Heart right ventricle (tissue), 16 donors: Measurements from ENCODE around the gene RNF8. TPM values are rescaled to one million over a fixed set of nuclear protein-coding genes. Genes with fewer than 3 reads are reported as not detected.
A peak's percentile ranks its signal among the peaks of the same experiment; 100 is the strongest.

Experiments used
- ATAC-seq, 8 donors: fragments of 200-7000 bp; cut with Tn5 transposase; one replicate each; pipeline ENCODE4 v1.9.1; 2020; ENCODE audit warnings: mild to moderate bottlenecking in 8 of 8, moderate library complexity in 8 of 8, moderate number of reproducible peaks in 1 of 8
- DNase-seq, 2 donors: peaks; one replicate each; pipeline ENCODE4 v3.0.0-alpha.2; 2020
- H3K27ac ChIP-seq, 10 donors: fragments of 200-600 bp; sonication (generic) in 2 of 10; one replicate each; pipeline versions ENCODE4 v1.5.0 to v1.8.0; 2020 to 2022; ENCODE audit warnings: mild to moderate bottlenecking in 3 of 10
- H3K27me3 ChIP-seq, 7 donors: fragments of 200-600 bp; one replicate each; pipeline ENCODE4 v1.8.0; 2021 to 2022; ENCODE audit warnings: mild to moderate bottlenecking in 2 of 7
- H3K36me3 ChIP-seq, 9 donors: fragments of 200-600 bp; sonication (generic) in 1 of 9; one replicate each; pipeline versions ENCODE4 v1.5.0 to v1.8.0; 2020 to 2022; ENCODE audit warnings: mild to moderate bottlenecking in 2 of 9
- H3K4me1 ChIP-seq, 9 donors: fragments of 200-600 bp; sonication (generic) in 1 of 9; one replicate each; pipeline versions ENCODE4 v1.5.0 to v1.8.0; 2020 to 2022; ENCODE audit warnings: mild to moderate bottlenecking in 4 of 9
- H3K4me3 ChIP-seq, 10 donors: fragments of 200-600 bp; sonication (generic) in 2 of 10; one replicate each; pipeline versions ENCODE4 v1.5.0 to v1.8.0; 2020 to 2022; ENCODE audit warnings: mild to moderate bottlenecking in 7 of 10, moderate library complexity in 2 of 10
- H3K9me3 ChIP-seq, 11 donors: fragments of 200-600 bp in 10 of 11; sonication (generic) in 2 of 11; one replicate each; pipeline versions ENCODE4 v1.5.0 to v1.8.0; 2013 to 2022; ENCODE audit warnings: mild to moderate bottlenecking in 2 of 11, control low read depth in 1 of 11, moderate library complexity in 1 of 11
- CTCF ChIP-seq, 9 donors: fragments of 200-600 bp; sonication (generic) in 2 of 9; IDR thresholded peaks; one replicate each; pipeline versions ENCODE4 v1.5.0 to v1.8.0; 2021 to 2022; ENCODE audit warnings: antibody characterized with exemption in 9 of 9, mild to moderate bottlenecking in 5 of 9, moderate library complexity in 1 of 9
- WGBS, 2 donors: extraction: QIAGEN DNeasy Blood & Tissue Kit; methylation state at CpG; one replicate each; pipeline ENCODE4 v1.1.7; 2013; ENCODE audit warnings: inconsistent platforms in 1 of 2; 5-methylcytosine and 5-hydroxymethylcytosine counted together
- intact Hi-C, 10 donors: fragments of 100-400 bp; cut with DNase I; formaldehyde crosslinking; loops; one replicate each; pipeline versions ENCODE4 v1.11.1 to v1.14.2; 2022
- polyA plus RNA-seq, 2 donors: library from polyadenylated mRNA; stranded (reverse); fragments of 200-250 nt; gene quantifications; one replicate each; pipeline ENCODE4 v1.2.3, GENCODE V29; 2013
- total RNA-seq, 10 donors: library from RNA; stranded (reverse); fragmentation: NEBNext Ultra II Directional in 3 of 10; extraction: Animal tissue kit (Norgen Biotek cat#: 25700) in 3 of 10; gene quantifications; one replicate each; pipeline versions ENCODE4 v1.2.1 to v1.2.4, GENCODE V29; 2021 to 2023
- donor health status: Arrhythmogenic right ventricular cardiomyopathy.
- donor health status: ischemic (EF 13 %, LVEDD 7.1; RV severe dilation, severe dysfunction).
- donor health status: healthy with polysubstance abuse.
- donor health status: DM: no; HTN: yes; CAD: no.
- donor health status: DM: no; HTN: no; CAD: no.
- donor health status: ischemic (EF 25% LVEDD 6.9; RV normal size, moderate dysfunction).
- donor health status: ischemic (EF 25% LVEDD 5.7; RV mildly dilated, moderate dysfunction).
- donor health status: healthy.
- donor health status: DM: yes; HTN: yes; CAD: no.
- donor health status: Ischemic cardiomyopathy.
- donor health status: ischemic (EF 35%, LVEDD 5.7; RV mildly dilated, moderate dysfunction).
- donor health status: nonischemic (EF 11% LVEDD 7.7; RV severe dilation, severe dysfunction).
- donor health status: DM: yes; HTN: yes; CAD: no.
- donor health status: PGD.
- donor health status: ischemic (EF 29% LVEDD 5.4; RV normal size, mild dysfunction).
- donor health status: nonischemic (EF 23%, LVEDD 6.1; RV moderate dilation, normal function).

Gene RNF8
- total and polyA plus RNA-seq, 12 donors, result 9.5 to 17.5 (median 14.4) TPM

- 84 to 87% methylated on average over 2 of the region's 2 CpGs for WGBS, 2 donors
- Histone ChIP-seq H3K4me3 (no peak overlapping the region), H3K4me1 (peaks cover 0 to 14% (median 12%) of the 10 kb centered on the region in 9 donors), H3K27ac (no peak overlapping the region), H3K36me3 (no peaks in the 10 kb centered on the region), H3K27me3 (peaks cover 0 to 11% (median 0%) of the 10 kb centered on the region in 7 donors), H3K9me3 (no peaks in the 10 kb centered on the region)
- DNase-seq (no peak), ATAC-seq (no peak)
- intact Hi-C loops, result no loop called here
- TF ChIP-seq CTCF (IDR thresholded peaks at IDR 0.05), result no peak
These were observed 75.6 kb downstream of the RNF8 start for GRCh38 chr6:37429352-37429750.

GRCh38 chr6:37432590-37432915 is 78.8 kb downstream of the RNF8 start:
- DNase-seq (no peak), ATAC-seq (peak in 6 of 8 donors; percentile 4 to 31 (median 18))
- Histone ChIP-seq H3K27me3 (peaks cover 0 to 6% (median 0%) of the 10 kb centered on the region in 7 donors), H3K36me3 (peaks cover 0 to 25% (median 19%) of the 10 kb centered on the region in 9 donors), H3K4me3 (peak overlapping the region; percentile 70 to 99 (median 92)), H3K4me1 (peaks cover 0 to 27% (median 17%) of the 10 kb centered on the region in 9 donors), H3K9me3 (no peaks in the 10 kb centered on the region), H3K27ac (peak overlapping the region; percentile 76 to 98 (median 94))
- 10% methylated on average over 7 of the region's 7 CpGs for WGBS, 2 donors
- no peak for TF ChIP-seq CTCF (IDR thresholded peaks at IDR 0.05)
- intact Hi-C loops, result no loop called here

- Histone ChIP-seq H3K9me3 (no peaks in the 10 kb centered on the region), H3K27me3 (peaks cover 0 to 6% (median 0%) of the 10 kb centered on the region in 7 donors), H3K27ac (peak within 1 kb of the TSS; percentile 76 to 98 (median 94)), H3K36me3 (peaks cover 0 to 30% (median 23%) of the 10 kb centered on the region in 9 donors), H3K4me3 (peak within 1 kb of the TSS; percentile 70 to 99 (median 92)), H3K4me1 (peaks cover 0 to 28% (median 17%) of the 10 kb centered on the region in 9 donors)
- DNase-seq, result peak; percentile 95 to 97
- ATAC-seq, result peak; percentile 99 to 100 (median 100)
- intact Hi-C loops, result no loop called here
- no peak for TF ChIP-seq CTCF (IDR thresholded peaks at IDR 0.05)
- WGBS, 2 donors, result 0% methylated on average over 47 to 61 of the region's 61 CpGs
These were observed 79.3 kb downstream of the RNF8 start, which contains the start of gene CMTR1 for GRCh38 chr6:37432916-37433656. Gene CMTR1 (plus strand): TSS chr6:37433221. CDS start chr6:37435630, 2,409 bp downstream.

GRCh38 chr6:37433657-37434271 is 80.0 kb downstream of the RNF8 start:
- Histone ChIP-seq H3K27me3 (peaks cover 0 to 6% (median 0%) of the 10 kb centered on the region in 7 donors), H3K27ac (peak overlapping the region; percentile 76 to 98 (median 94)), H3K36me3 (peaks cover 0 to 37% (median 23%) of the 10 kb centered on the region in 9 donors), H3K9me3 (no peaks in the 10 kb centered on the region), H3K4me1 (peaks cover 0 to 35% (median 17%) of the 10 kb centered on the region in 9 donors), H3K4me3 (peak overlapping the region; percentile 70 to 99 (median 92))
- WGBS, 2 donors, result 8 to 10% methylated on average over 13 of the region's 13 CpGs
- TF ChIP-seq CTCF (IDR thresholded peaks at IDR 0.05), result no peak
- DNase-seq (no peak), ATAC-seq (peak in 3 of 8 donors; percentile 8 to 30 (median 24))
- intact Hi-C loops, result no loop called here
